ENCODE data around the gene CAST. TPM values are rescaled to one million over a fixed set of nuclear protein-coding genes. Genes with fewer than 3 reads are reported as not detected.
A peak's percentile ranks its signal among the peaks of the same experiment; 100 is the strongest.

CAST gene
- total and polyA plus RNA-seq, 8 donors = 26.5 to 100 (median 63.6) TPM

GRCh38 chr5:96788112-96788749 is 126.1 kb downstream of the CAST start:
- DNase-seq = no peak
- no peaks in the 10 kb centered on the region for H3K4me1 ChIP-seq
- no peak for FAIRE-seq
- TF ChIP-seq, protein P1, sequence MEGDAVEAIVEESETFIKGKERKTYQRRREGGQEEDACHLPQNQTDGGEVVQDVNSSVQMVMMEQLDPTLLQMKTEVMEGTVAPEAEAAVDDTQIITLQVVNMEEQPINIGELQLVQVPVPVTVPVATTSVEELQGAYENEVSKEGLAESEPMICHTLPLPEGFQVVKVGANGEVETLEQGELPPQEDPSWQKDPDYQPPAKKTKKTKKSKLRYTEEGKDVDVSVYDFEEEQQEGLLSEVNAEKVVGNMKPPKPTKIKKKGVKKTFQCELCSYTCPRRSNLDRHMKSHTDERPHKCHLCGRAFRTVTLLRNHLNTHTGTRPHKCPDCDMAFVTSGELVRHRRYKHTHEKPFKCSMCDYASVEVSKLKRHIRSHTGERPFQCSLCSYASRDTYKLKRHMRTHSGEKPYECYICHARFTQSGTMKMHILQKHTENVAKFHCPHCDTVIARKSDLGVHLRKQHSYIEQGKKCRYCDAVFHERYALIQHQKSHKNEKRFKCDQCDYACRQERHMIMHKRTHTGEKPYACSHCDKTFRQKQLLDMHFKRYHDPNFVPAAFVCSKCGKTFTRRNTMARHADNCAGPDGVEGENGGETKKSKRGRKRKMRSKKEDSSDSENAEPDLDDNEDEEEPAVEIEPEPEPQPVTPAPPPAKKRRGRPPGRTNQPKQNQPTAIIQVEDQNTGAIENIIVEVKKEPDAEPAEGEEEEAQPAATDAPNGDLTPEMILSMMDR (IDR thresholded peaks at IDR 0.05) = no peak
- no peaks in the 10 kb centered on the region for H3K9me3 ChIP-seq
- H3K36me3 ChIP-seq = peaks cover 0 to 27% (median 8%) of the 10 kb centered on the region in 3 donors
- no peaks in the 10 kb centered on the region for H3K27me3 ChIP-seq
- H3K27ac ChIP-seq = no peak overlapping the region
- 89 to 94% methylated on average over 5 of the region's 5 CpGs for WGBS, 2 donors
- intact Hi-C loops (cut with DNase I) = no loop called here
- peak in 2 of 4 donors; percentile 31 to 38 for ATAC-seq
- no peak overlapping the region for H3K4me3 ChIP-seq

DNA sequence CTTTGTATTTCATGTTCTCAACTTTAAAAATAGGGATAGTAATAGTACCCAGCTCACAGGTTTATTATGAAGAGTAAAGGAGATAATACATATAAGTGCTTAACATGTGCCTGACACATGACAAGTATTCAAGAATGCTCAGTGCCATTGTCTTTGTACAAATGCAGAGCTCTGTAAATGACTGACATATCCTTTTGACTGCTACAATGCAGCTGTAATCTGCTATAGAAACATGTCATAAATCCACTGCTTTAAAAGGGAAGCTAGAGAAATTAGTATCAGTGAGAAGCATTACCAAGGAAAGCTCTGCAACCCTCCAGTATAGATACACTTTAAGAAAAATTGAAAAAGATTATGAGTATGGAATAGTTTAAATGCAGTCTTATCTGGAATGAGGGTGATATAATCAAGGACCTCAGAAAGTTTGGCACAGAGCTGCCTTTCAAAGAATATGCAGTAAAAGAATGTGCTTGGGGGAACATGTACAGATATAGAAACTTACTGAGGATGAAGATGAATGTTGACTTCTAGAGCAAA is 127.7 kb downstream of the CAST start:
- FAIRE-seq (no peak), ATAC-seq (no peak), DNase-seq (no peak)
- TF ChIP-seq, protein P1 (IDR thresholded peaks at IDR 0.05) = no peak
- Histone ChIP-seq H3K27me3 (no peaks in the 10 kb centered on the region), H3K36me3 (peaks cover 0 to 37% (median 12%) of the 10 kb centered on the region in 3 donors), H3K27ac (no peak overlapping the region), H3K4me1 (no peaks in the 10 kb centered on the region), H3K9me3 (no peaks in the 10 kb centered on the region), H3K4me3 (no peak overlapping the region)
- intact Hi-C loops (cut with DNase I) = no loop called here

DNA sequence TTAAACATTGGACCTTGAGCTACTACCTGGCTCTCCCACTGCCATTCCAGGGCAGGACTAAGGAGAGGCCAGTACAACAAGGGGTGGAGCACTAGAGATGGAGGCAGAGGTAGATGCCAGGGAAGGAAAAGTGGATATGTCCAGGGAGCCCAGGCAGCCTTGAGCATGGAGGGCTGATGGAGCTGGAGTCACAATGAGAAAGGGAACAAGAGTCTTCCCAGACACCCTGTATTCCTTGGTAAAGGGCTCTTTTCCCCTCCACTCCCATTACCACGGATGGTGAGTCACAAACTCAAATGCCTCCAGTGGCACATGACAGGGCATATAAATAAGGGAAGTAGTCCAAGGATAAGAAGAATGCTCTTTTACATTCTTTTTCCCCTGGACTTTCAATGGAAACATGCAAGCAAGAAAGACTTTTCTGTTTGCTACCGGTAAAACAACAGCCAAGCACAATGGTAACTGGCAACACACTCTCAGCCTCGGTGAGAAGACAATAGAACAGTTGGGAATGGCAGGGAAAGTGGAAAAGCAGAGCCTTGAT is 128.9 kb downstream of the CAST start:
- DNase-seq = no peak
- no peaks in the 10 kb centered on the region for H3K27me3 ChIP-seq
- H3K9me3 ChIP-seq = no peaks in the 10 kb centered on the region
- FAIRE-seq = no peak
- H3K27ac ChIP-seq = no peak overlapping the region
- peaks cover 0 to 37% (median 9%) of the 10 kb centered on the region in 3 donors for H3K36me3 ChIP-seq
- H3K4me1 ChIP-seq = no peaks in the 10 kb centered on the region
- TF ChIP-seq, protein P1 (IDR thresholded peaks at IDR 0.05) = no peak
- H3K4me3 ChIP-seq = no peak overlapping the region
- ATAC-seq = peak in 2 of 4 donors; percentile 21 to 34
- WGBS, 2 donors = 61 to 68% methylated on average over 3 of the region's 3 CpGs
- intact Hi-C loops (cut with DNase I) = no loop called here

GRCh38 chr5:96794757-96795156 is 132.6 kb downstream of the CAST start:
- intact Hi-C loops (cut with DNase I) = no loop called here
- Histone ChIP-seq H3K4me1 (no peaks in the 10 kb centered on the region), H3K9me3 (no peaks in the 10 kb centered on the region), H3K27ac (no peak overlapping the region), H3K4me3 (no peak overlapping the region), H3K27me3 (no peaks in the 10 kb centered on the region), H3K36me3 (peaks cover 0 to 40% (median 9%) of the 10 kb centered on the region in 3 donors)
- TF ChIP-seq, protein P1 (IDR thresholded peaks at IDR 0.05) = no peak
- DNase-seq (no peak), FAIRE-seq (no peak), ATAC-seq (no peak)
- WGBS, 2 donors = 95 to 99% methylated on average over 3 of the region's 3 CpGs

GRCh38 chr5:96795626-96796025 is 133.4 kb downstream of the CAST start:
- Histone ChIP-seq H3K27me3 (no peaks in the 10 kb centered on the region), H3K4me3 (no peak overlapping the region), H3K4me1 (no peaks in the 10 kb centered on the region), H3K27ac (no peak overlapping the region), H3K36me3 (peaks cover 0 to 35% (median 9%) of the 10 kb centered on the region in 3 donors), H3K9me3 (no peaks in the 10 kb centered on the region)
- WGBS, 2 donors = 88 to 89% methylated on average over 2 of the region's 2 CpGs
- intact Hi-C loops (cut with DNase I) = no loop called here
- ATAC-seq (no peak), DNase-seq (no peak), FAIRE-seq (no peak)
- TF ChIP-seq, protein P1 (IDR thresholded peaks at IDR 0.05) = no peak

Measured in pancreas (tissue), 10 donors.